ENCODE data around the gene FILIP1L. TPM values are rescaled to one million over a fixed set of nuclear protein-coding genes. Genes with fewer than 3 reads are reported as not detected.

FILIP1L gene
- polyA plus RNA-seq, 1 experiment, result 31.2 TPM

DNA sequence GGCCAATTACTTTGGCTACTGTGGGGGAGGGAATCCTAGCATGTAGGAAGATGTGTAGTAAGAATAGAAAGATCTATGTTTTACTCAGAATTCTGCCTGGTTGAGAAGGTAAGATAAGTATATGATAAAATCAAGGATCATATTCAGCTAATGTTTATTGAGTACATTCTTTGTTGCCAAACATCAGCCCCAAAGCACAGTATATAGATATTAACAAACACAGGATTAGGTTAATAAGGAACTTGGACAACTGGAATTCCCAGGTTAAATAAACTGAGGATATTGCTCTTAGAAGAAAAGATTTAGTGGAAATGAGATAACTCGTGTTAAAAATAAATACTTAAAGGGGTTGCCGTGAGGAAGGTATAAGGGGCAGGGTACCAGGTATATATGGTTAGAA is 129.6 kb downstream of the FILIP1L start:
- Histone ChIP-seq H3K27me3 (ENCODE audit: control insufficient read depth, insufficient read depth, low read length) (no peaks in the 10 kb centered on the region), H3K4me3 (ENCODE audit: low read depth, low read length) (no peak overlapping the region), H3K36me3 (ENCODE audit: control insufficient read depth, insufficient read depth, low read length) (no peaks in the 10 kb centered on the region)
- no peak for DNase-seq (ENCODE audit: low read depth)
- TF ChIP-seq, protein P1, sequence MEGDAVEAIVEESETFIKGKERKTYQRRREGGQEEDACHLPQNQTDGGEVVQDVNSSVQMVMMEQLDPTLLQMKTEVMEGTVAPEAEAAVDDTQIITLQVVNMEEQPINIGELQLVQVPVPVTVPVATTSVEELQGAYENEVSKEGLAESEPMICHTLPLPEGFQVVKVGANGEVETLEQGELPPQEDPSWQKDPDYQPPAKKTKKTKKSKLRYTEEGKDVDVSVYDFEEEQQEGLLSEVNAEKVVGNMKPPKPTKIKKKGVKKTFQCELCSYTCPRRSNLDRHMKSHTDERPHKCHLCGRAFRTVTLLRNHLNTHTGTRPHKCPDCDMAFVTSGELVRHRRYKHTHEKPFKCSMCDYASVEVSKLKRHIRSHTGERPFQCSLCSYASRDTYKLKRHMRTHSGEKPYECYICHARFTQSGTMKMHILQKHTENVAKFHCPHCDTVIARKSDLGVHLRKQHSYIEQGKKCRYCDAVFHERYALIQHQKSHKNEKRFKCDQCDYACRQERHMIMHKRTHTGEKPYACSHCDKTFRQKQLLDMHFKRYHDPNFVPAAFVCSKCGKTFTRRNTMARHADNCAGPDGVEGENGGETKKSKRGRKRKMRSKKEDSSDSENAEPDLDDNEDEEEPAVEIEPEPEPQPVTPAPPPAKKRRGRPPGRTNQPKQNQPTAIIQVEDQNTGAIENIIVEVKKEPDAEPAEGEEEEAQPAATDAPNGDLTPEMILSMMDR (IDR thresholded peaks at IDR 0.05; ENCODE audit: insufficient read depth, low read depth, low read length), result no peak
- ChIA-PET POLR2A (no interaction called here), CTCF (interaction anchor here (0.6 to 1.3 kb wide), 2 partner anchors 9 to 14 kb away, joined by 3 read pairs; no protein-coding TSS in a partner anchor)

DNA sequence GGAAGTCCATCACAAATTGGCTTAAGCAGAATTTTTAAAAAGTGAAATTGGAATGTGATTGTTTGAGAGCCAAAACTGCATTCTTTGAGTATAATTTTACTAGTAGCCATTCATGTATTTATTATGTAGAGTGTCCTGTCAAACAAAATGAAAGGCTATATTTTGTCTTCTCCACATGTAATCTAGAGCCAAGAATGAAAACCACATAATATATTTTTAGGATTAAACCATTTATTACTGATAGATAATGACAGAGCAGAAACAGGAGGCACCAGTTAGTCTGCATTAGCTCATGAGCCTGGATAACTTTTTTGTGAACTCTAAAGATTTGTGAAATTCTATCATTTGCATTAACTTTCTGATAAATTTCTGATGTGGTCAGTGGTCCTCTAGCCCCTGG is 130.2 kb downstream of the FILIP1L start:
- POLR2A ChIA-PET, result interaction anchor here (0.6 kb wide), 1 partner anchor 287 kb away, joined by 3 read pairs; no protein-coding TSS in a partner anchor
- TF ChIP-seq, protein P1 (IDR thresholded peaks at IDR 0.05; ENCODE audit: insufficient read depth, low read depth, low read length), result no peak
- no peak overlapping the region for H3K4me3 ChIP-seq (ENCODE audit: low read depth, low read length)
- no peak for DNase-seq (ENCODE audit: low read depth)
- CTCF ChIA-PET, result no interaction called here
- no peaks in the 10 kb centered on the region for H3K27me3 ChIP-seq (ENCODE audit: control insufficient read depth, insufficient read depth, low read length)
- H3K36me3 ChIP-seq (ENCODE audit: control insufficient read depth, insufficient read depth, low read length), result no peaks in the 10 kb centered on the region

DNA sequence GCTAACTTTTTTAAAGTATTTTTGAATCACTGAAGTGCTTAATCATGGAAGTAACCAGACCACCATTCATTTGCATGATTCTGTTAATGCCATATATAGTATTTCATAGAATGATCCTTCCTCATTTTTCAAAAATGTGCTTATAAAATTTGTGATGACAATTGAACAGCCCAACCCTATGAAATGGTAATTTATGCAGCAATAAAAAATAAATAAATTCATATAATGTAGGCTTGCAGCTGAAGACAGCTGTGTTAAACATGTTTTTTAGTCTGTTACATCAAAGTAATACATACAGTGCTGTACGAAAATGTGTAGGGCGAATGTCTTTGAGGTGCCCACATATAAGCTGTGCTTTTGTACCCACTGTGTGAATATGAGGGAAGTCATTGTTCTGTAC is 131.7 kb downstream of the FILIP1L start:
- H3K27me3 ChIP-seq (ENCODE audit: control insufficient read depth, insufficient read depth, low read length), result no peaks in the 10 kb centered on the region
- TF ChIP-seq, protein P1 (IDR thresholded peaks at IDR 0.05; ENCODE audit: insufficient read depth, low read depth, low read length), result no peak
- no peak for DNase-seq (ENCODE audit: low read depth)
- H3K4me3 ChIP-seq (ENCODE audit: low read depth, low read length), result no peak overlapping the region
- no peaks in the 10 kb centered on the region for H3K36me3 ChIP-seq (ENCODE audit: control insufficient read depth, insufficient read depth, low read length)
- CTCF ChIA-PET, result interaction anchor here (1.5 kb wide), 1 partner anchor 8 kb away, joined by 3 read pairs; no protein-coding TSS in a partner anchor
- POLR2A ChIA-PET, result no interaction called here

DNA sequence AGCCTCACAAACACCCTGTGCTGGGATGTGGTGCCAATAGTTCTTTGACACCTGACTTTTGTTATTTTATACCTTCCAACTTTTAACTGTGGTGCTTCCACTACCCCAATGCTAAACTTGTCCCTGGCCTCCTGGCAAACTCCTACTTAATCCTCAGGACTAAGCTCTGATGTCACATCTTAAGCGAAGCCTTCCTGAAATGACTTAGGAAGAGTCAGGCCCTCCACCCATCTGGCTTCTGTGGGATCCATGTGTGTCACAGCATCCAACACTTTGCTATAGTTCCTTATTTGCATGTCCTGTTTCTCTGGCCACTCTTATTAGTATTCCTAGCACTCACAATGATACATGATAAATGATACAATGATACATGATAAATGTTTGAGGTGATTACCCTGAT is 133.2 kb downstream of the FILIP1L start:
- CTCF ChIA-PET, result no interaction called here
- POLR2A ChIA-PET, result interaction anchor here (0.9 kb wide), 1 partner anchor 14 kb away, joined by 4 read pairs; no protein-coding TSS in a partner anchor
- TF ChIP-seq, protein P1 (IDR thresholded peaks at IDR 0.05; ENCODE audit: insufficient read depth, low read depth, low read length), result no peak
- no peaks in the 10 kb centered on the region for H3K36me3 ChIP-seq (ENCODE audit: control insufficient read depth, insufficient read depth, low read length)
- no peaks in the 10 kb centered on the region for H3K27me3 ChIP-seq (ENCODE audit: control insufficient read depth, insufficient read depth, low read length)
- no peak for DNase-seq (ENCODE audit: low read depth)
- H3K4me3 ChIP-seq (ENCODE audit: low read depth, low read length), result no peak overlapping the region

DNA sequence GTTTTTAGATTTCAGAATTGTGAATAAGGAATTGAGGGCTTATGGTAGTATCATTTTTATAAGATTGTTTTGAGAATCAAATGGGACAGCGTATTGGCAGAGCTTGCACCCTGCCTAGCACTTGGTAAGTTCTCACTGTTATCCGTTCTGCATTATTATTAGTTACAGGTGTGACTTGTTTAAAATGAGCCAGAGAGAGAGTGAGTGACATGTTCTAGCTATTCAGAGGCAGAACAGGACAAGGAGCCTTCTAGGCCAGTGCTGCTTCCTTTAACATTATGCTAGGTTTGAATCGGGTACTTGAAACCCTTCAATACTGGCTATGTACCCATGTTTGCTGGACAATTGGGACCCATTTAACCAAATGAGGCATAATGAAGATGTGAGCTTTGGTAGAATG is 133.7 kb downstream of the FILIP1L start:
- POLR2A ChIA-PET, result interaction anchor here (0.9 kb wide), 1 partner anchor 13 kb away, joined by 4 read pairs; no protein-coding TSS in a partner anchor
- DNase-seq (ENCODE audit: low read depth), result no peak
- TF ChIP-seq, protein P1 (IDR thresholded peaks at IDR 0.05; ENCODE audit: insufficient read depth, low read depth, low read length), result no peak
- Histone ChIP-seq H3K36me3 (ENCODE audit: control insufficient read depth, insufficient read depth, low read length) (no peaks in the 10 kb centered on the region), H3K27me3 (ENCODE audit: control insufficient read depth, insufficient read depth, low read length) (no peaks in the 10 kb centered on the region), H3K4me3 (ENCODE audit: low read depth, low read length) (no peak overlapping the region)
- CTCF ChIA-PET, result no interaction called here
